ENCODE measurements around the gene C16orf92. TPM values are rescaled to one million over a fixed set of nuclear protein-coding genes. Genes with fewer than 3 reads are reported as not detected.

The C16orf92 gene
- total RNA-seq, 1 donor from 2014 or later: not detected

GRCh38 chr16:30054959-30055553, 32.1 kb downstream of the C16orf92 start:
- DNase-seq (ENCODE audit: low read depth, low spot score): no peak

GRCh38 chr16:30060346-30060745, 37.3 kb downstream of the C16orf92 start:
- DNase-seq (ENCODE audit: low read depth, low spot score): no peak

- DNase-seq (ENCODE audit: low read depth, low spot score): no peak
Observed at GRCh38 chr16:30060836-30061554, 38.0 kb downstream of the C16orf92 start.

GRCh38 chr16:30063278-30063892, 40.4 kb downstream of the C16orf92 start:
- DNase-seq (ENCODE audit: low read depth, low spot score): no peak

- no peak for DNase-seq (ENCODE audit: low read depth, low spot score)
Observed at GRCh38 chr16:30063893-30064728, 41.1 kb downstream of the C16orf92 start.

- no peak for DNase-seq (ENCODE audit: low read depth, low spot score)
Observed at GRCh38 chr16:30064729-30065101, 41.7 kb downstream of the C16orf92 start.

- DNase-seq (ENCODE audit: low read depth, low spot score): peak; percentile 95
Observed at GRCh38 chr16:30065102-30065942, 42.3 kb downstream of the C16orf92 start, which contains the start of gene ALDOA. Gene ALDOA, plus strand, starts transcription at chr16:30065760. Its CDS starts 1,138 bp downstream, at chr16:30066898.

GRCh38 chr16:30065943-30066760, 43.2 kb downstream of the C16orf92 start:
- DNase-seq (ENCODE audit: low read depth, low spot score): no peak

- DNase-seq (ENCODE audit: low read depth, low spot score): no peak
Observed at GRCh38 chr16:30066761-30067583, 44.0 kb downstream of the C16orf92 start.

- no peak for DNase-seq (ENCODE audit: low read depth, low spot score)
Observed at GRCh38 chr16:30067584-30067916, 44.6 kb downstream of the C16orf92 start.

- no peak for DNase-seq (ENCODE audit: low read depth, low spot score)
Observed at GRCh38 chr16:30068333-30068732, 45.3 kb downstream of the C16orf92 start.

GRCh38 chr16:30068750-30069610, 46.0 kb downstream of the C16orf92 start:
- no peak for DNase-seq (ENCODE audit: low read depth, low spot score)

- no peak for DNase-seq (ENCODE audit: low read depth, low spot score)
Observed at GRCh38 chr16:30069611-30070462, 46.8 kb downstream of the C16orf92 start.

- no peak for DNase-seq (ENCODE audit: low read depth, low spot score)
Observed at GRCh38 chr16:30070490-30070889, 47.5 kb downstream of the C16orf92 start.

Measured in pulmonary artery endothelial cell (primary cell).